Ishikawa (cell line): ENCODE data around the gene SLC36A1.
A peak's percentile ranks its signal among the peaks of the same experiment; 100 is the strongest.

Experiments used
- CEBPB ChIP-seq: IDR thresholded peaks from 2 replicates; pipeline ENCODE4 v1.6.1; 2012
- CREB1 ChIP-seq: IDR thresholded peaks from 2 replicates; pipeline ENCODE4 v1.6.1; 2012; ENCODE audit warnings: low read depth
- EGR1 ChIP-seq: IDR thresholded peaks from 2 replicates; pipeline ENCODE4 v1.6.1; 2012
- EP300 ChIP-seq: IDR thresholded peaks from 2 replicates; pipeline ENCODE4 v1.6.1; 2012; ENCODE audit warnings: borderline replicate concordance
- FOXM1 ChIP-seq: IDR thresholded peaks from 2 replicates; pipeline ENCODE4 v1.6.1; 2012; ENCODE audit warnings: low read depth, borderline replicate concordance
- NFIC ChIP-seq: IDR thresholded peaks from 2 replicates; pipeline ENCODE4 v1.6.1; 2012
- RAD21 ChIP-seq: IDR thresholded peaks from 2 replicates; pipeline ENCODE4 v1.6.1; 2012; ENCODE audit warnings: low read depth
- TAF1 ChIP-seq: IDR thresholded peaks from 2 replicates; pipeline ENCODE4 v1.6.1; 2012; ENCODE audit warnings: low read depth, mild to moderate bottlenecking
- TCF12 ChIP-seq: IDR thresholded peaks from 2 replicates; pipeline ENCODE4 v1.6.1; 2012; ENCODE audit warnings: low read depth
- TEAD4 ChIP-seq: IDR thresholded peaks from 2 replicates; pipeline ENCODE4 v1.6.1; 2012
- YY1 ChIP-seq: IDR thresholded peaks from 2 replicates; pipeline ENCODE4 v1.6.1; 2012; ENCODE audit warnings: low read depth
- ZBTB7A ChIP-seq: IDR thresholded peaks from 2 replicates; pipeline ENCODE4 v1.6.1; 2012; ENCODE audit warnings: low read depth
- TF ChIP-seq, protein P1 (sequence below): IDR thresholded peaks from 2 replicates; pipeline ENCODE4 v1.6.1; 2012
- TF ChIP-seq, protein P2 (sequence below): IDR thresholded peaks from 2 replicates; pipeline ENCODE4 v1.6.1; 2012; ENCODE audit warnings: low read depth, mild to moderate bottlenecking
- TF ChIP-seq, protein P3 (sequence below): IDR thresholded peaks from 2 replicates; pipeline ENCODE4 v1.6.1; 2012

The SLC36A1 gene

DNA sequence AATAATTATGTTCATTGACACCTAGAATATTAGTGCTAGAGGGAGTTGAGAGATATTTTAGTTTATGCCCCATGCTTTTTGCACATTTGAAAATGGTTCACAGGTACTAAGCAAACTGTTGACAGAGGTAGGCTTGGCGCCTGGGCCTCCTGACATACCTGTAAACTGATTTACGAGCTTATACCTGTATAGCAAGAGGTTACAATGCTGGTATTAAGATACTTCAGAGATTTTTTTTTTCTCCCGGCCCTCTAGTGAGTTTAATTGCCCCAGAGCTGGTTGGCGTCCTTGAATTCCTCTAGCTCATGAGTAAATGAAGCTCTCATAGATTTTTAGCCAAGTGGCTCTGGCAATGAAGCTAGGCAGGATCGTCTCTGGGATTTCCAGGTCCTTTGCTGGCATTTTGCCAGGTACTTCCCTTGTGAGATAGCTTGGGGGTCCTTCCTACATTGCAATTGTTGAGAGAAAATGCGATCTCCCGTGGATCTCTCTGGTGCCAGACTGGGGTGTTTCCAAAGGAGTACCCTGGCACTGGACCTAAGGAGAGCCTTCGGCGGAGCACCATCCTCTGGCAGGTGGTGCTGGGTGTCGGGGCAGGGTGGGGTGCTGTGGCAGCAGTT lies 9.0 kb downstream of the SLC36A1 start:
- TF ChIP-seq ZBTB7A: no peak
- TF ChIP-seq NFIC: peak; percentile 55

DNA sequence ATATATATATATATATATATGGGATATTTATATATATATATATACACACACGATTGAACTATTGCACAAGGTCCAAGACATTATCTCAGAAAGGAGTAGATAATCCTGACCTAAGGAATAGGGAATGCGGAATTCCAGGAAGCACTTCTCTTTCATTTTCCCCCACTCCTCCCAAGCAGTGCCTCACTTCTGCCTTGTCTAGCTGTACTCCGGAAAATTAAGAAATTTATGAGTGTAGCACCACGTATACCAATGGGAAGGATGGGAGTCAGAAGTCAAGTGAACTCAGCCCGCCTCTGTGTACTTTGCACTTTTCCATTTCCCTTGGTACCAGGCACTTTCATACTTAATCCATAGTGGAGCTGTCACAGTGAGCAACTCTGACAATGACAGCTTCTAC lies 10.9 kb downstream of the SLC36A1 start:
- TF ChIP-seq, protein P1, sequence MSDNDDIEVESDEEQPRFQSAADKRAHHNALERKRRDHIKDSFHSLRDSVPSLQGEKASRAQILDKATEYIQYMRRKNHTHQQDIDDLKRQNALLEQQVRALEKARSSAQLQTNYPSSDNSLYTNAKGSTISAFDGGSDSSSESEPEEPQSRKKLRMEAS: no peak
- no peak for TF ChIP-seq NFIC

DNA sequence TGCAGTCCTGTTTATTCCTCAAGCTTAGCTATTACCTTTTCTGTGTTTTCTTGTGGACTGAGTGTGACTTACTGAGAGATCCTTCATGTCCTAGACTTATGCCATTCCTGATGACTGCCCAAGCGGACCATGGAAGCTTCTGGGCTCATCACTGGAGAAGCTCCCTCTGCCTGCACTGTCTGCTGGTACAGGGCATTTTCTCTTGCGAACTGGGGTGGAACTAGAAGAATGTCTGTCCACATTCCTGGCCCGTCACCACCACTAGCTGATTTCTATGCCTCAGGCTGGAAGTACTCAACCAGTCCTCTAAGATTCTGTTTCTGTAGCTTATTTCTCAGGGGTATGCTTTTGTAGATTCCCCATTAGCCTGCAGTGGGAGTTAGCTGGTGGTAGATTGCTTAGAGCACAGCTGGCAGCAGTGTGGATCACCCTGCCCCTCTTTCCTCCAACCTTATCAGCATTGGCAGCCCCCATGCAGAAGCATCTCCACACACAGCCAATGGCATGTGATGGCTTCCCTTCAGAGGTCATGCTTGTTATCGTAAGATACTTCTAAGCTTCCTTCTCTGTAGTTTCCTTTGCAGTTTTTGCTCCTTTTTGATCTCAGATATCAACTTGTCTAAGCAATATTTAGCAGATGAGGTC lies 12.4 kb downstream of the SLC36A1 start:
- TF ChIP-seq NFIC (no peak), ZBTB7A (no peak), EGR1 (no peak), RAD21 (no peak), FOXM1 (no peak), CEBPB (no peak), TEAD4 (no peak), CREB1 (no peak), EP300 (no peak), TCF12 (no peak)
- TF ChIP-seq, protein P1: no peak
- TF ChIP-seq, protein P2, sequence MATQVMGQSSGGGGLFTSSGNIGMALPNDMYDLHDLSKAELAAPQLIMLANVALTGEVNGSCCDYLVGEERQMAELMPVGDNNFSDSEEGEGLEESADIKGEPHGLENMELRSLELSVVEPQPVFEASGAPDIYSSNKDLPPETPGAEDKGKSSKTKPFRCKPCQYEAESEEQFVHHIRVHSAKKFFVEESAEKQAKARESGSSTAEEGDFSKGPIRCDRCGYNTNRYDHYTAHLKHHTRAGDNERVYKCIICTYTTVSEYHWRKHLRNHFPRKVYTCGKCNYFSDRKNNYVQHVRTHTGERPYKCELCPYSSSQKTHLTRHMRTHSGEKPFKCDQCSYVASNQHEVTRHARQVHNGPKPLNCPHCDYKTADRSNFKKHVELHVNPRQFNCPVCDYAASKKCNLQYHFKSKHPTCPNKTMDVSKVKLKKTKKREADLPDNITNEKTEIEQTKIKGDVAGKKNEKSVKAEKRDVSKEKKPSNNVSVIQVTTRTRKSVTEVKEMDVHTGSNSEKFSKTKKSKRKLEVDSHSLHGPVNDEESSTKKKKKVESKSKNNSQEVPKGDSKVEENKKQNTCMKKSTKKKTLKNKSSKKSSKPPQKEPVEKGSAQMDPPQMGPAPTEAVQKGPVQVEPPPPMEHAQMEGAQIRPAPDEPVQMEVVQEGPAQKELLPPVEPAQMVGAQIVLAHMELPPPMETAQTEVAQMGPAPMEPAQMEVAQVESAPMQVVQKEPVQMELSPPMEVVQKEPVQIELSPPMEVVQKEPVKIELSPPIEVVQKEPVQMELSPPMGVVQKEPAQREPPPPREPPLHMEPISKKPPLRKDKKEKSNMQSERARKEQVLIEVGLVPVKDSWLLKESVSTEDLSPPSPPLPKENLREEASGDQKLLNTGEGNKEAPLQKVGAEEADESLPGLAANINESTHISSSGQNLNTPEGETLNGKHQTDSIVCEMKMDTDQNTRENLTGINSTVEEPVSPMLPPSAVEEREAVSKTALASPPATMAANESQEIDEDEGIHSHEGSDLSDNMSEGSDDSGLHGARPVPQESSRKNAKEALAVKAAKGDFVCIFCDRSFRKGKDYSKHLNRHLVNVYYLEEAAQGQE: no peak
- TF ChIP-seq, protein P3, sequence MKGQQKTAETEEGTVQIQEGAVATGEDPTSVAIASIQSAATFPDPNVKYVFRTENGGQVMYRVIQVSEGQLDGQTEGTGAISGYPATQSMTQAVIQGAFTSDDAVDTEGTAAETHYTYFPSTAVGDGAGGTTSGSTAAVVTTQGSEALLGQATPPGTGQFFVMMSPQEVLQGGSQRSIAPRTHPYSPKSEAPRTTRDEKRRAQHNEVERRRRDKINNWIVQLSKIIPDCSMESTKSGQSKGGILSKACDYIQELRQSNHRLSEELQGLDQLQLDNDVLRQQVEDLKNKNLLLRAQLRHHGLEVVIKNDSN: no peak

DNA sequence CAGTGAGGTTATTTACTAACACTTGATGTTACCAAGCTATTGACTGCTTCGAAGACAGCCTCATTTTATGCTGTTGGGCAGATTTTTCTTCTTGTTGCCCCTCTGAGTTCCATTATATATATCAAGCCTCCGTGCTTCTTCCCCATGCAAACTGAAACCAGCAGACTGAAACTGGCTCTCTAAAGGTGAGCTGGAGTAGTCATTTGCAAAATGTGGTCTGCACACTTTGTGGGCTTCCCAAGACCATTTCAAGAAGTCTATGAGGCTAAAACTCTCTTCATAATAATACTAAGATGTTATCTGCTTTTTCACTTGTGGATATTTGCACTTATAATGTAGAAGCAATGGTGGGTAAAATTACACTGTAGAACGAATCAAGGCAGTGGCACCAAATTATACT lies 13.9 kb downstream of the SLC36A1 start:
- TF ChIP-seq ZBTB7A: no peak
- TF ChIP-seq CREB1: no peak
- no peak for TF ChIP-seq NFIC
- TF ChIP-seq TCF12: no peak
- TF ChIP-seq, protein P1: no peak
- no peak for TF ChIP-seq TAF1
- no peak for TF ChIP-seq YY1
- TF ChIP-seq CEBPB: no peak
- no peak for TF ChIP-seq FOXM1
- TF ChIP-seq RAD21: no peak
- TF ChIP-seq TEAD4: no peak
- TF ChIP-seq, protein P2: no peak
- no peak for TF ChIP-seq EGR1
- TF ChIP-seq, protein P3: no peak
- TF ChIP-seq EP300: no peak

DNA sequence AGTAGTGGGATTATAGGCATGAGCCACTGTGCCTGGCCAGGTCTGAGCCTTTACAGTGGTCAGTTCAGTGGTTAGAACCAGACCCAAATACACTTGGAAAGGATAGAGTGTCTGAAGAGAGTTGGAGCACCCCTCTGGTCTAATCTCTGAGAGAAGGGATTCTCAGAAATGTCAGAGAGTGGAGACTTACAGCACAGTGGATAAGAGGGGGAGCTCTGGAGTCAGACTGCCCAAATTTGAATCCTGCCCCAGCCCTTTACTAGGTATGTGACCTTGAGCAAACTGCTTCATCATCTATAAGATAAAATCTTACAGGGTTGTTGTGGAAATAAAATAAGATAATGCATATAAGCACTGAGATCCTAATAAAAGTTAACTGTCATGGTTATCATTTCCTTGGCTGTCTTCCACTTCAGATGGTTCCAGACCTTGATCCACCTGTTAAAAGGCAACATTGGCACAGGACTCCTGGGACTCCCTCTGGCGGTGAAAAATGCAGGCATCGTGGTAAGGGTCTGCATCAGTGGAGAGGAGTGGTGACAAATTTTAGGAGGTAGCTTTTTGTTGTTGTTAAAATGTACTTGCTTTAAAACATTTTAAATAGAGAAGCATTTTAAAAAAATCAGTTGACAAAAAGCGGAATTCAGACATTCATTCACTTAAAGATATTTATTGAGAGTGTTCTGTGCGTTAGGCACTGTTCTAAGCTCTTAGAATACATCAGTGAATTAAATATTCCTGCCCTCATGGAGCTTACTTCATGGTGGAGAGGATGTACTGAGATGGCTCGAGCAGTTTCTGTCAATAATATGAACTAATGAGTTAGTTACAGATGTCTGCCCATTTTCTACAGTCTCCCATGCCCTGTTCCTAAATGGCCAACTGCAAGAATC lies 16.0 kb downstream of the SLC36A1 start:
- TF ChIP-seq FOXM1 (no peak), EGR1 (no peak), TAF1 (no peak), TEAD4 (no peak), ZBTB7A (no peak), NFIC (no peak), TCF12 (no peak), YY1 (no peak), EP300 (no peak)
- TF ChIP-seq, protein P1: no peak
- TF ChIP-seq, protein P3: no peak
- TF ChIP-seq, protein P2: no peak
